H1 (cell line): ENCODE results near the gene WDCP. TPM values are rescaled to one million over a fixed set of nuclear protein-coding genes. Genes with fewer than 3 reads are reported as not detected.

ENCODE experiments used
- CTCF ChIA-PET: fragments of 300-600 bp; sonication (Branson Sonifier 250); formaldehyde crosslinking; loops from one replicate; lab custom pipeline; 2021; ENCODE audit not compliant: partially characterized antibody; lab: Charles Lee
- POLR2A ChIA-PET: fragments of 300-600 bp; sonication (Branson Sonifier 250); formaldehyde crosslinking; loops from one replicate; lab custom pipeline; 2021; ENCODE audit warnings: inconsistent platforms; ENCODE audit not compliant: partially characterized antibody; lab: Charles Lee
- DNase-seq, 2 experiments: peaks; one replicate each; pipeline versions ENCODE4 v3.0.0 to v3.0.0-alpha.2; 2010 to 2022; ENCODE audit warnings: low spot score in 2 of 2, low read depth in 1 of 2, mixed read lengths in 1 of 2
- FAIRE-seq: peaks from 2 replicates; lab custom pipeline; 2011; peaks lifted over from hg19 to GRCh38; lab: Jason Lieb, UNC
- H2AFZ ChIP-seq: 2 replicates; pipeline ENCODE4 v1.8.1; 2012; ENCODE audit warnings: low read length, inconsistent platforms
- H2AK5ac ChIP-seq: 2 replicates; pipeline ENCODE4 v1.6.1; 2013; ENCODE audit warnings: low read depth, low read length
- H2BK120ac ChIP-seq: replicated peaks from 2 replicates; pipeline ENCODE3; 2013; ENCODE audit warnings: low read depth, low read length, inconsistent platforms
- H2BK12ac ChIP-seq: 2 replicates; pipeline ENCODE4 v1.6.1; 2013; ENCODE audit warnings: low read depth, low read length
- H2BK15ac ChIP-seq: 2 replicates; pipeline ENCODE4 v1.6.1; 2013; ENCODE audit warnings: low read length
- H2BK20ac ChIP-seq: 2 replicates; pipeline ENCODE4 v1.6.1; 2013; ENCODE audit warnings: low read length
- H2BK5ac ChIP-seq: 2 replicates; pipeline ENCODE4 v1.6.1; 2013; ENCODE audit warnings: low read depth, low read length
- H3K14ac ChIP-seq: 2 replicates; pipeline ENCODE4 v1.6.1; 2013; ENCODE audit warnings: inconsistent platforms; ENCODE audit not compliant: insufficient read length
- H3K18ac ChIP-seq: 2 replicates; pipeline ENCODE4 v1.6.1; 2013; ENCODE audit warnings: low read length; ENCODE audit errors: extremely low read depth
- H3K23ac ChIP-seq: 2 replicates; pipeline ENCODE4 v1.6.1; 2013; ENCODE audit warnings: inconsistent platforms; ENCODE audit not compliant: insufficient read length
- H3K23me2 ChIP-seq: 2 replicates; pipeline ENCODE4 v1.6.1; 2013; ENCODE audit warnings: low read depth, low read length
- H3K27ac ChIP-seq: 2 replicates; pipeline ENCODE4 v1.6.1; 2011; ENCODE audit warnings: low read depth, low read length, inconsistent platforms
- H3K27me3 ChIP-seq, 4 experiments: replicated peaks in 1 of 4; 1 replicate in 1 of 4; 2 replicates in 3 of 4; pipeline versions ENCODE4 v1.6.1 to v1.8.1; 2011 to 2013; ENCODE audit warnings: low read length in 3 of 4, mild to moderate bottlenecking in 3 of 4, inconsistent platforms in 2 of 4, mixed read lengths in 2 of 4, moderate library complexity in 1 of 4; ENCODE audit not compliant: control insufficient read depth in 3 of 4, insufficient read depth in 3 of 4; ENCODE audit errors: extremely low read depth in 1 of 4
- H3K36me3 ChIP-seq, 4 experiments: 2 replicates each; pipeline versions ENCODE4 v1.6.1 to v1.8.1; 2011 to 2013; ENCODE audit warnings: mild to moderate bottlenecking in 4 of 4, low read length in 3 of 4, moderate library complexity in 2 of 4, control low read depth in 1 of 4, inconsistent platforms in 1 of 4; ENCODE audit not compliant: insufficient read depth in 4 of 4, control insufficient read depth in 2 of 4
- H3K4ac ChIP-seq: replicated peaks from 2 replicates; pipeline ENCODE3; 2013; ENCODE audit warnings: low read length, low read depth, mixed read lengths, inconsistent platforms; ENCODE audit not compliant: insufficient read length
- H3K4me1 ChIP-seq, 4 experiments: replicated peaks in 1 of 4; 1 replicate in 1 of 4; 2 replicates in 3 of 4; pipeline versions ENCODE4 v1.6.1 to v1.8.1; 2011 to 2013; ENCODE audit warnings: low read length in 3 of 4, inconsistent platforms in 2 of 4, mixed read lengths in 1 of 4; ENCODE audit not compliant: insufficient read depth in 4 of 4, control insufficient read depth in 3 of 4
- H3K4me2 ChIP-seq, 2 experiments: 2 replicates each; pipeline versions ENCODE4 v1.6.1 to v1.8.1; 2011 to 2013; ENCODE audit warnings: low read depth in 2 of 2, low read length in 2 of 2, control low read depth in 1 of 2, inconsistent platforms in 1 of 2, mild to moderate bottlenecking in 1 of 2; ENCODE audit not compliant: insufficient read depth in 1 of 2
- H3K4me3 ChIP-seq, 4 experiments: fragments of 200-600, 300-600 bp in 1 of 4; sonication (generic), shearing (Covaris generic), sonication (Bioruptor Twin) in 1 of 4; 2 replicates each; pipeline versions ENCODE4 v1.5.1 to v1.8.1; 2011 to 2016; ENCODE audit warnings: low read length in 4 of 4, low read depth in 3 of 4, control low read depth in 2 of 4, inconsistent platforms in 2 of 4, mild to moderate bottlenecking in 2 of 4, mixed read lengths in 1 of 4, moderate library complexity in 1 of 4; ENCODE audit not compliant: insufficient read depth in 2 of 4; ENCODE audit errors: extremely low read depth in 1 of 4
- H3K56ac ChIP-seq: replicated peaks from 2 replicates; pipeline ENCODE3; 2013; ENCODE audit warnings: low read depth, mild to moderate bottlenecking, mixed read lengths, low read length, inconsistent platforms; ENCODE audit not compliant: insufficient read length
- H3K79me1 ChIP-seq: 2 replicates; pipeline ENCODE4 v1.6.1; 2013; ENCODE audit warnings: low read depth, low read length, control low read depth
- H3K79me2 ChIP-seq, 2 experiments: 2 replicates each; pipeline versions ENCODE4 v1.6.1 to v1.8.1; 2012 to 2013; ENCODE audit warnings: low read length in 2 of 2, mild to moderate bottlenecking in 2 of 2, inconsistent platforms in 1 of 2; ENCODE audit not compliant: insufficient read depth in 2 of 2, control insufficient read depth in 1 of 2
- H3K9ac ChIP-seq, 4 experiments: replicated peaks in 1 of 4; 1 replicate in 1 of 4; 2 replicates in 3 of 4; pipeline versions ENCODE4 v1.6.1 to v1.8.1; 2011 to 2013; ENCODE audit warnings: low read depth in 3 of 4, low read length in 3 of 4, control low read depth in 2 of 4, mild to moderate bottlenecking in 2 of 4, moderate library complexity in 2 of 4, inconsistent platforms in 1 of 4; ENCODE audit errors: extremely low read depth in 1 of 4
- H3K9me3 ChIP-seq, 2 experiments: 2 replicates each; pipeline versions ENCODE4 v1.6.1 to v1.8.1; 2012 to 2013; ENCODE audit warnings: mild to moderate bottlenecking in 2 of 2, moderate library complexity in 2 of 2, control low read depth in 1 of 2, inconsistent platforms in 1 of 2, low read depth in 1 of 2, low read length in 1 of 2, mixed read lengths in 1 of 2; ENCODE audit not compliant: insufficient read depth in 2 of 2
- H4K20me1 ChIP-seq, 2 experiments: replicated peaks in 1 of 2; 2 replicates each; pipeline versions ENCODE3 to v1.8.1; 2011 to 2013; ENCODE audit warnings: inconsistent platforms in 2 of 2, low read length in 2 of 2, mild to moderate bottlenecking in 1 of 2; ENCODE audit not compliant: insufficient read depth in 2 of 2, control insufficient read depth in 1 of 2
- H4K5ac ChIP-seq: 2 replicates; pipeline ENCODE4 v1.6.1; 2013; ENCODE audit warnings: low read length, low read depth, mixed read lengths, inconsistent platforms; ENCODE audit not compliant: insufficient read length
- H4K8ac ChIP-seq: 2 replicates; pipeline ENCODE4 v1.8.0; 2013; ENCODE audit warnings: mild to moderate bottlenecking, moderate library complexity, low read length, inconsistent platforms; ENCODE audit not compliant: insufficient read depth; ENCODE audit errors: extremely low read depth
- H4K91ac ChIP-seq: replicated peaks from 2 replicates; pipeline ENCODE3; 2013; ENCODE audit warnings: low read length, mixed read lengths, inconsistent platforms; ENCODE audit not compliant: insufficient read length
- ASH2L ChIP-seq: fragments of 200-600, 300-600 bp; sonication (generic); IDR thresholded peaks from one replicate; pipeline ENCODE4 v1.7.1; 2017; ENCODE audit warnings: low read length
- CTCF ChIP-seq, 3 experiments: IDR thresholded peaks; 1 replicate in 2 of 3; 2 replicates in 1 of 3; pipeline versions ENCODE4 v1.5.1 to v1.6.1; 2011; ENCODE audit warnings: low read length in 3 of 3, mild to moderate bottlenecking in 3 of 3, inconsistent platforms in 2 of 3, low read depth in 1 of 3, moderate library complexity in 1 of 3; ENCODE audit not compliant: insufficient read depth in 1 of 3; ENCODE audit errors: control extremely low read depth in 1 of 3
- WGBS, 2 experiments: shearing (Covaris generic) in 1 of 2; methylation state at CpG; one replicate each; pipeline versions ENCODE4 v1.1.6 to v1.1.7; 2013 to 2015; ENCODE audit warnings: low lambda C conversion rate in 2 of 2, mixed read lengths in 2 of 2, inconsistent platforms in 1 of 2, low coverage in 1 of 2, missing lambda C conversion rate in 1 of 2; ENCODE audit not compliant: insufficient replicate concordance in 2 of 2, insufficient coverage in 1 of 2, insufficient read length in 1 of 2; ENCODE audit errors: extremely low coverage in 1 of 2, missing lambda C conversion rate in 1 of 2; 5-methylcytosine and 5-hydroxymethylcytosine counted together
- polyA plus RNA-seq, 7 experiments: library from polyadenylated mRNA; depleted of rRNA in 3 of 7; stranded (reverse) in 5 of 7; unstranded in 2 of 7; fragments of >200 nt in 5 of 7; fragments of 200-250 nt in 2 of 7; gene quantifications; 1 replicate in 5 of 7; 2 replicates in 1 of 7; 4 replicates in 1 of 7; pipeline versions ENCODE4 v1.2.1 to v1.2.3, GENCODE V29; 2011 to 2013; ENCODE audit warnings: missing spikeins in 2 of 7, mixed read lengths in 2 of 7
- total RNA-seq: library from RNA; stranded (reverse); fragmentation: NEBNext Ultra II Directional; extraction: Animal tissue kit (Norgen Biotek cat#: 25700); gene quantifications from 2 replicates; pipeline ENCODE4 v1.2.1, GENCODE V29; 2021

Gene WDCP
- total and polyA plus RNA-seq, 2 of the 8 experiments (the other 6 are each of a cell fraction or from before 2014, with no cell fraction given), result 19.2 to 40.1 TPM

DNA sequence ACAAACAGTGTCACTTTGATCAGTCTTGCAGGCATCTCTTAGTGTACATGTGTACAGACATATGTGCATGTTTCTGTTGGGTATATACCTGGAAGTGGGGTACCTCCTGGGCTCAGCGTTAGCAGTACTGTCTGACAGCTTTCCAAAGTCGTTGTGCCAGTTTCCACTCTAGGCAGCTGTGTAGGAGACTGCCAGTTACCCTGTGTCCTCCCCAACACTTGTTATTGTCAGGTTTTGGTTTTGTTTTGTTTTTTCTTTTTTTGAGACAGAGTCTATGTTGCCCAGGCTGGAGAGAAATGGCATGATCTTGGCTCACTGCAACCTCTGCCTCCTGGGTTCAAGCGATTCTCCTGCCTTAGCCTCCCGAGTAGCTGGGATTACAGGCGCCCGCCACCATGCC is 8.6 kb upstream of the WDCP start:
- DNase-seq (no peak), FAIRE-seq (no peak)
- Histone ChIP-seq H4K20me1 (peaks cover 2 to 7% of the 10 kb centered on the region in 2 experiments), H3K4me1 (peaks cover 0 to under 1% (median 0%) of the 10 kb centered on the region in 4 experiments; a peak in 2 of 7 replicates), H3K23ac (no peak overlapping the region), H3K36me3 (peaks cover 0 to 8% (median 0%) of the 10 kb centered on the region in 4 experiments; a peak in 1 of 8 replicates), H3K18ac (no peak overlapping the region), H3K79me1 (no peaks in the 10 kb centered on the region), H3K56ac (no peak overlapping the region), H2BK20ac (no peak overlapping the region), H2BK5ac (no peak overlapping the region), H2BK12ac (no peak overlapping the region), H2BK120ac (no peak overlapping the region), H3K27me3 (no peaks in the 10 kb centered on the region), H4K5ac (no peak overlapping the region), H3K79me2 (0 out of 4 replicates have a peak, but pooled peaks cover 0 to 2% of the 10 kb centered on the region in 2 experiments), H3K14ac (no peak overlapping the region), H2BK15ac (no peak overlapping the region), H3K4ac (no peak overlapping the region), H3K27ac (no peak overlapping the region), H2AK5ac (no peak overlapping the region), H3K4me3 (no peak overlapping the region), H2AFZ (no peak overlapping the region), H4K8ac (no peak overlapping the region), H3K4me2 (no peak overlapping the region), H4K91ac (no peak overlapping the region), H3K9me3 (no peaks in the 10 kb centered on the region), H3K23me2 (no peaks in the 10 kb centered on the region; the same call in 1 of the 2 replicates), H3K9ac (no peak overlapping the region)
- WGBS, 2 experiments, result 92% methylated on average over 6 of the region's 6 CpGs; no CpG with 5 or more reads in 1 of the 2 experiments
- no peak for TF ChIP-seq CTCF (IDR thresholded peaks at IDR 0.05; ENCODE audit: control extremely low read depth in 1 of 3, insufficient read depth in 1 of 3, low read depth in 1 of 3, low read length in 3 of 3)
- TF ChIP-seq ASH2L, result no peak
- CTCF ChIA-PET, result interaction anchor here (1.3 kb wide), 1 partner anchor 21 kb away, joined by 3 read pairs; the partner anchor contains the start of gene SF3B6
- POLR2A ChIA-PET, result interaction anchor here (0.5 to 1.8 kb wide), 2 partner anchors 9 to 77 kb away, joined by 3 to 4 read pairs; partner anchors contain the start of gene WDCP
